ENCODE measurements around the gene NOL8. TPM values are rescaled to one million over a fixed set of nuclear protein-coding genes. Genes with fewer than 3 reads are reported as not detected.

The NOL8 gene
- total and polyA plus RNA-seq, 11 donors = 8.1 to 25.6 (median 14.8) TPM

DNA sequence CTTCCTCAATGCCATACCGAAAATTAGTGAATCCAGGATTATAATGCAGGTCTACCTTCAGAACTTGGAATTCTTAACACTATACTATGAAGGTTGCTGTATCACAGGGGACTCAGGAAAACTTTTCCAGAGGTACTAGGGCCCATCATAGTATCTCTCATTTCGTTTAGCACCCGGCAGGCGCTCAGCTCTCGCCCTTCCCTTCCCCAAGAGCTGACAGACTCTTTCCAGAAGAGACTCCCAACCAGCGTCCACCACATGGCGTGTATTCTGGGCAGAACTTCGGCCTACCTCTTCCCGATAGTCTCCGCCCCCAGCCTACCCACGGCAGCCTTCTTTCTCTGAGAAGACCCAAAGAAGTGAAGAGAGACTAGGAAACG is 271 bp downstream of the NOL8 start:
- peak; percentile 47 to 55 (median 50) for ATAC-seq
- H3K4me3 ChIP-seq = peak overlapping the region; percentile 53 to 90 (median 80)
- peaks cover 0 to 37% (median 34%) of the 10 kb centered on the region in 9 donors for H3K36me3 ChIP-seq
- peaks cover 0 to 31% (median 16%) of the 10 kb centered on the region in 12 donors for H3K4me1 ChIP-seq
- TF ChIP-seq POLR2A (IDR thresholded peaks at IDR 0.05) = peak in 1 of 2 donors; percentile 24
- TF ChIP-seq, protein P1, sequence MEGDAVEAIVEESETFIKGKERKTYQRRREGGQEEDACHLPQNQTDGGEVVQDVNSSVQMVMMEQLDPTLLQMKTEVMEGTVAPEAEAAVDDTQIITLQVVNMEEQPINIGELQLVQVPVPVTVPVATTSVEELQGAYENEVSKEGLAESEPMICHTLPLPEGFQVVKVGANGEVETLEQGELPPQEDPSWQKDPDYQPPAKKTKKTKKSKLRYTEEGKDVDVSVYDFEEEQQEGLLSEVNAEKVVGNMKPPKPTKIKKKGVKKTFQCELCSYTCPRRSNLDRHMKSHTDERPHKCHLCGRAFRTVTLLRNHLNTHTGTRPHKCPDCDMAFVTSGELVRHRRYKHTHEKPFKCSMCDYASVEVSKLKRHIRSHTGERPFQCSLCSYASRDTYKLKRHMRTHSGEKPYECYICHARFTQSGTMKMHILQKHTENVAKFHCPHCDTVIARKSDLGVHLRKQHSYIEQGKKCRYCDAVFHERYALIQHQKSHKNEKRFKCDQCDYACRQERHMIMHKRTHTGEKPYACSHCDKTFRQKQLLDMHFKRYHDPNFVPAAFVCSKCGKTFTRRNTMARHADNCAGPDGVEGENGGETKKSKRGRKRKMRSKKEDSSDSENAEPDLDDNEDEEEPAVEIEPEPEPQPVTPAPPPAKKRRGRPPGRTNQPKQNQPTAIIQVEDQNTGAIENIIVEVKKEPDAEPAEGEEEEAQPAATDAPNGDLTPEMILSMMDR (IDR thresholded peaks at IDR 0.05) = no peak
- H3K27ac ChIP-seq = peak overlapping the region; percentile 86 to 99 (median 96)
- H3K9me3 ChIP-seq = no peaks in the 10 kb centered on the region
- intact Hi-C loops (cut with DNase I) = loop anchor here in 6 of 10 donors (1.0 to 10.0 kb wide), 8 partner anchors 110 to 440 kb away; partner anchors contain the start of genes BICD2 (in 1 of the 6) and IPPK (in 1 of the 6)
- WGBS, 4 donors = 0 to 1% (median 0%) methylated on average over 12 of the region's 12 CpGs
- no peak for DNase-seq
- H3K27me3 ChIP-seq = no peaks in the 10 kb centered on the region

DNA sequence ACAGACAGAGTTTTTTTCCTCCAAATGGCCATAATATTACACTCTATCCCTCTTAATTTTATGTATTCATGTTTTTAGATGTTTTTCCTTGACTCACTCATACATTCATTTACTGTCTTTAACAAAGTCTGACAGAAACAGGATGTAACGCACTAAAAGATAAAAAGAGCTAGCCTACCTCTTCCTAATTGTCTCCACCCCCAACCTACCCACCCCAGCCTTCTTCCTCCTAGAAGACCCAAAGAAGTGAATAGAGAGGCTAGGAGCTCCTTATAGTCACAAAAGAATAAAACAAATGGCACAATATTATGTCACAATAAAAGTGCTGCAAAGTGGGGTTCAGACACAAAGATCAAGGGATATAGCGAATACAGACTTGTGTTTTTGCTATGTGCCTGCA is 719 bp downstream of the NOL8 start:
- peaks cover 0 to 42% (median 38%) of the 10 kb centered on the region in 9 donors for H3K36me3 ChIP-seq
- peak overlapping the region in 6 of 12 donors; percentile 90 to 99 (median 95) for H3K27ac ChIP-seq
- peak overlapping the region; percentile 53 to 90 (median 80) for H3K4me3 ChIP-seq
- TF ChIP-seq, protein P1 (IDR thresholded peaks at IDR 0.05) = no peak
- TF ChIP-seq POLR2A (IDR thresholded peaks at IDR 0.05) = no peak
- H3K9me3 ChIP-seq = no peaks in the 10 kb centered on the region
- peaks cover 0 to 31% (median 16%) of the 10 kb centered on the region in 12 donors for H3K4me1 ChIP-seq
- H3K27me3 ChIP-seq = no peaks in the 10 kb centered on the region
- WGBS, 4 donors = 17 to 28% (median 22%) methylated on average over 2 of the region's 2 CpGs
- DNase-seq (no peak), ATAC-seq (no peak)
- intact Hi-C loops (cut with DNase I) = loop anchor here in 3 of 10 donors (10.0 kb wide), 4 partner anchors 110 to 440 kb away; partner anchors contain the start of gene BICD2 (in 1 of the 3)

DNA sequence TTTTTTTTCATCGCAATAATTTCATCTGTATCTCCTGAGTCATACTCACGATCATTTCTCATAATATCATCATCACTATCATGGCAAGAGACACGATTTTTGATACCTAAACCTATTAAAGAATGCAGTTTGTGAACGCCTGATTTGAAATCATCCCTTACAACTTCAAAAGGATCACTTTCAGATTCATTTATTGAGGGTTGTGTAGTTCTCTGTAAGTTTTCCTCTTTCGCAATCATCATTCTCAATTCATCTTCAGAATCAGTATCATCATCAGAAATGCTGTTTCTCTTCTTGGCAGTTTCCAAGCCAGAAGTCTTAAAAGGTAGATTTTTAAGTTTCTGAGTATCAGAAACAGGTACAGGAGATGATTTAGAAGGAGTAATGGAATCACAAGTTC is 9.7 kb downstream of the NOL8 start:
- H3K4me3 ChIP-seq = no peak overlapping the region
- peaks cover 0 to 87% (median 70%) of the 10 kb centered on the region in 9 donors for H3K36me3 ChIP-seq
- no peak for ATAC-seq
- H3K27me3 ChIP-seq = no peaks in the 10 kb centered on the region
- H3K27ac ChIP-seq = no peak overlapping the region
- WGBS, 4 donors = 94 to 95% (median 94%) methylated on average over 5 of the region's 5 CpGs
- TF ChIP-seq POLR2A (IDR thresholded peaks at IDR 0.05) = no peak
- TF ChIP-seq, protein P1 (IDR thresholded peaks at IDR 0.05) = no peak
- H3K4me1 ChIP-seq = peaks cover 0 to 21% (median 11%) of the 10 kb centered on the region in 12 donors
- intact Hi-C loops (cut with DNase I) = no loop called here
- no peaks in the 10 kb centered on the region for H3K9me3 ChIP-seq
- no peak for DNase-seq

GRCh38 chr9:92313624-92314012 is 11.5 kb downstream of the NOL8 start:
- DNase-seq = peak in 2 of 5 donors; percentile 34 to 57
- WGBS, 4 donors = 60 to 63% (median 61%) methylated on average over 2 of the region's 2 CpGs
- Histone ChIP-seq H3K36me3 (peaks cover 0 to 87% (median 70%) of the 10 kb centered on the region in 9 donors), H3K9me3 (no peaks in the 10 kb centered on the region), H3K27ac (peak overlapping the region; percentile 19 to 81 (median 56)), H3K4me1 (peaks cover 0 to 21% (median 11%) of the 10 kb centered on the region in 12 donors), H3K4me3 (no peak overlapping the region), H3K27me3 (no peaks in the 10 kb centered on the region)
- TF ChIP-seq, protein P1 (IDR thresholded peaks at IDR 0.05) = no peak
- TF ChIP-seq POLR2A (IDR thresholded peaks at IDR 0.05) = no peak
- ATAC-seq = peak; percentile 65 to 83 (median 76)
- intact Hi-C loops (cut with DNase I) = loop anchor here in 1 of 10 donors (1.0 kb wide), 1 partner anchor 13 kb away; no protein-coding TSS in a partner anchor

Measured in heart left ventricle (tissue), 16 donors.